ENCODE results near the gene TIMP2. TPM values are rescaled to one million over a fixed set of nuclear protein-coding genes. Genes with fewer than 3 reads are reported as not detected.

TIMP2 gene
- total and polyA plus RNA-seq, 2 of the 8 experiments (the other 6 are each of a cell fraction or from before 2014, with no cell fraction given) = 18.2 to 43.3 TPM

DNA sequence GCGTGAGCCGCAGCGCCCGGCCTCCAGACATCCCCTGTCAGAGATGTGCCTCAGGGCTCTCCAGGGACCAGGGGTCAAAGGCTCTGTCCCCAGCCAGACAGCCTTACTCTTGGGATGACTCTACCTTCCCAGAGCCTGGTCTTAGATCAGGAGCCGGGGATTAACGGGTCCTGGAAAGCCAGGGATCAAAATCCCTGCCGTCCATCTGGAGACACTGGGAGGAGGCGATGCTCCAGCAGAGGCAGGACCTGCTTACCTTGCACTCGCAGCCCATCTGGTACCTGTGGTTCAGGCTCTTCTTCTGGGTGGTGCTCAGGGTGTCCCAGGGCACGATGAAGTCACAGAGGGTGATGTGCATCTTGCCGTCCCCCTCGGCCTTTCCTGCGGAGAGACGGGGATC, 67.9 kb downstream of the TIMP2 start (continued):
- TF ChIP-seq HDAC2 (IDR thresholded peaks at IDR 0.05; ENCODE audit: borderline replicate concordance in 1 of 2, low read depth in 2 of 2, low read length in 2 of 2) (no peak), SP4 (IDR thresholded peaks at IDR 0.05; ENCODE audit: low read length) (no peak), TEAD4 (IDR thresholded peaks at IDR 0.05; ENCODE audit: low read depth, low read length) (no peak), CREB1 (IDR thresholded peaks at IDR 0.05) (no peak)

Data from H1 (cell line).